ENCODE data around the gene HELZ2.

Gene HELZ2

DNA sequence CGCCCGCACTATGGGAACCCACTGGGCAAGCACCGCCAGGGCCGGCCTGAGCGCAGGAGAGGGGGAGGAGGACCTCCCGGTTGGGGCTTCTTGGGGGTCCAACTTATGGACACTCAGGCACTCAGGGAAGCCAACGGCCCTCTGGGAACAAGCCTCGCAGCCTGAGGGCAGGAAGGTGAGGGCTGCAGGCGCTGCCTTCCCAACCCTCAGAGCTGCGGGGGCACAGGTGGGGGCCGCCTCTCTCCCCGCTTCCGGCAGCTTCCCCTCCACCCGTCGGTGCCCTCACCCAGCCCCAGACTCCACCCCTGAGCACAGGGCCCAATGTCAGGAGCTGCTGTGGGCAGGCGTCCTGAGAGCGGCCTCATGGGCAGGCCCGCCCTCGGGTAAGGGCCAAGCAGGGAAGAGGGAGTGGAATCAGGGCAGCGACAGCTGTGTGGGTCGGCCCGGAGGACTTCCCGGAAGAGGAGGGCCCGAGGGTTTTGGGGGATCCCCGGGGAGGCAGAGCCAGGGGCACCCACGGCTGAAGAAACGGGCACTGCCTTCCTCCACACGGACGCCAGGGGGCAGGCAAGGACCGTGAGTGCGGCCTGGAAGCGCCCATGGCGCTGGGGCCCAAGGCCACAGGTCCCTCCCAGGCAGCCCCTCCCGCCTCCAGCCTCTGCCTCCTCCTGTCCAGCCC lies 36.4 kb downstream of the HELZ2 start:
- DNase-seq: peak; percentile 86

DNA sequence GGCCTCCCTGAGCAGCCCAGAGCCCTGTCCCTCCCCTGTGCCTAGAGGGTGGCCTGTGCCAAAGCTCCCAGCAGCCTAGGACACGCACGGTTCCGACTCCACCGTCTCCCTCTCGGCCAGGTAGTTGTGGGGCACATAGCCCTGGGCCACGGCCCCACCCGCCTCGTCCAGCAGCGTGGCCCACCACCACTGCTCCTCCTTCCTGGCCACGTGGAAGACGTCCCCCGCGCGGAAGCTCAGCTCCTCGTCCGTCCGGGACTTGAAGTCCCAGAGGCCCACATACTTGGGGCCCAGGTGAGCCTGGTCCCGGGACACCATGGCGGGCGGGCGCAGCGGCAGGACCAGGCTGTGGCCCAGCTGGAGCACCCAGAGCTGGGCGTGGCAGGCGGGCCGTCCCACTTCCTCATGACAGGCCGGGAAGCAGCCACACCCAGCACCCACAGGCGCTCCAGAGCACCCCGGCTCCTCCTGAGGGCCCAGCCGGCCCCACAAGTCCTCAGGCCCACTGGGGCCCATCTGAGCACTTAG lies 37.0 kb downstream of the HELZ2 start, which contains the start of gene PTK6:
Gene PTK6 (minus strand): TSS at position 380 of the 528 bp plus-strand sequence. CDS start 62 bp downstream, at position 318.
- peak; percentile 13 for DNase-seq

DNA sequence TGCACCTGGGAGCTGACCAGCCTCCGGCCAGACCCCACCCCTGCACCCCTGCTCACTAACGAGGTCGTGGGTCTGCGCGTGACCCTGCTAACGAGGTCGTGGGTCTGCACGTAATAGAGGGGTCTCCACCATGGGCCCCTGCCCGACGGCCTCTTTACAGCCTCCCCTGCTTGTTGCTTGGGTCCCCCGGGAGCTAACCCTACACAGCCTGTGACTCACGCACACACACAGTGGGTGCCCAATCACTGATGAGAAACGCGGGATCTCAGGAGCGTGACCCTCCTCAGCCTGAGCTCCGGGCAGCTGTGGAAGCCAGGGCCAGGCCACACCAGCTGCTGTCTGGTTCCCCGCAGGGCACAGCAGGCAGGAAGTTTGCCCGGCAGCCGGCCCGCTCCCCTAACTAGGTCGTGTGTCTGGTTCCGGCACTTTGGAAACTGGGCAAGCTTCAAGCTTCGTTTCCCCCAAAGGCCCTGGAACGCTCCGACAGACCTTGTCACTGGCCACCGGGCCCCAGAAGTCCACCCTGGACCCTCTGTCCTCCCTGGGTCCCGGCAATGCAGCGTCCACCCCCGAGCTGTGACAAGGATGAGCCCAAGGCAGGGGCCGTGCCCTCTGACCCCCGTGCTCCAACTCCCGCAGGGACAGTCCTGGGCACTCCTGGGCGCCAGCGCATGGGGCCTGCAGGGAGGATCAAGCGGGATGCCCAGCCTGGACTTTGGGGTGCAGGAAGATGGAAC lies 37.6 kb downstream of the HELZ2 start:
- no peak for DNase-seq

DNA sequence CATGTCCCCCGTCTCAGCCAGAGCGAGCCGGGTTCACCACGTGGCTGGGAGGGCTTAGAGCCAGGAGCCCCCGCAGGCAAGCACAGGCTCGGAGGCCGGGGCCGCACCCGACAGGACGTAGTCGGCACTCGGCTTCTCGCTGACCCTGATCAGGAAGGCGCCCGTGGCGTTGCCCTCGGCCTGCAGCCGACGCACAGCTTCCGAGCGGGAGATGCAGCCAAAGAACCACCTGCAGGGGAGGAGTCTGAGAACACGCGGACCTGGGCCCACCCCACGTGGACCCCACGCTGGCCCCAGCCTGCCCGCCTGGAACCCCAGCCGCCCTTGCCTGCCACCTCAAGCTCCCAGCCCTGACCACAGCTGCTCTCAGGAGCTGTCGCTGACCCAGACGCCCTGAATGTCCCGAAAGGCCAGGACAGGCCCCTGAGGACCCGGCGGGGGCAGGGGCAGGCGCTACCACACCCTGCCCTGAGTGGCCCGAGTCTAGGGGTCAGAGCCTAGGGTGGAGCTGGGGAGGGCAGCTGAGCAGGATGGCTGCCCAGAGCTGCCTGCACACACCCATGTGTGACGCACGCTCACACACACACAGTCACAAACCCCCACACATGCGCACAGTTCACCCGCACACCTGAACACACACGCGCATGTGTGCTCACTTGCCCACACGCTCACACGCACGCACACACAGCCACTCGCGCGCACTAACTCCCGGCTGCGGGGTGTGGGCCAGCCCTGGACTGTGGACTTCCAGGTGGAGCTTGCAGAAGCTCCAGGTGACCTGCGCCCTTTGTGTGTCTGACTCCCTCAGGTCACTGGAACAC lies 39.0 kb downstream of the HELZ2 start:
- DNase-seq: no peak

GRCh38 chr20:63534427-63534830 lies 39.6 kb downstream of the HELZ2 start:
- DNase-seq: no peak

DNA sequence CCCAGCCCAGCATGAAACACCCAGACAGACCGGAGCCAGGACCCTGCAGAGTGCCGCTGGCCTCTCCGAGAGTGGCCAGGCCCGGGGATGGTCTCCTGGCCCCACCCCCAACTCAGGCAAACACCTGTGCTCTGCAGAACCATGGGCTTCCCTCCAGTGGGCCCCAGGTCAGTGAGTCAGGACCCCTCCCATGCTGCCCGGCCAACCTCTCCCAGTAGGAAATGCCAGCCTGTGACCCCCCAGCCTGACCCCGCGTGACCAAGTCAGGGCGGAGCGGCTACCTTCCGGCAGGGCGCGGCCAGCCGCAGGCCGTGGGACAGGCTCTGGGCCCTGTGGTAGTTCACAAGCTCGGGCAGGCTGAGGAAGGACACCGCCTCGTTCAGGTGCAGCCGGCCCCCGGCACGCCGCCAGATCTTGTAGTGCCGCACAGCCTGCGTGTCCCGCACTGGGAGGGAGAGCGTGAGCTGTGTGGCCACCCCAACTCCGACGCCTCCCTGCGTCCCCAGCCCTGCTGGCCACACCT lies 40.1 kb downstream of the HELZ2 start:
- DNase-seq: no peak

DNA sequence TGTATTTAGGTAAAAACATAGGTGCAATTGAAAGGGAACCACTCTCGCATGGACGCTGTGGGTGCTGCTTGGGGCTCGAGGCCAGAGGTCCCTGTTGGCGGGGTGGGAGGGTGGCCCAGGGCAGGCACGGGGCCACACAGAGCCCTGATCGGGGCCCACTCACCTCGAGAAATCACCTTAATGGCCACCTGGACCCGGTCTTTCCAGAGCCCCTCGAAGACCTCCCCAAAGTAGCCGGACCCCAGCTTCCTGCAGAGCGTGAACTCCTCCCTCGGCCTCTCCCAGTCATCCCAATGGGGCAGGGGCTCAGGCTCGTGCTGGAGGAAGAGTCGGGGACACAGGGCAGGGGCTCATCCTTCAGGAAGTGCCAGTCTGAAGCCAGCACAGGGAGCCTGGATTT lies 40.7 kb downstream of the HELZ2 start:
- DNase-seq: no peak

GRCh38 chr20:63532449-63532971 lies 41.5 kb downstream of the HELZ2 start:
- DNase-seq: no peak

DNA sequence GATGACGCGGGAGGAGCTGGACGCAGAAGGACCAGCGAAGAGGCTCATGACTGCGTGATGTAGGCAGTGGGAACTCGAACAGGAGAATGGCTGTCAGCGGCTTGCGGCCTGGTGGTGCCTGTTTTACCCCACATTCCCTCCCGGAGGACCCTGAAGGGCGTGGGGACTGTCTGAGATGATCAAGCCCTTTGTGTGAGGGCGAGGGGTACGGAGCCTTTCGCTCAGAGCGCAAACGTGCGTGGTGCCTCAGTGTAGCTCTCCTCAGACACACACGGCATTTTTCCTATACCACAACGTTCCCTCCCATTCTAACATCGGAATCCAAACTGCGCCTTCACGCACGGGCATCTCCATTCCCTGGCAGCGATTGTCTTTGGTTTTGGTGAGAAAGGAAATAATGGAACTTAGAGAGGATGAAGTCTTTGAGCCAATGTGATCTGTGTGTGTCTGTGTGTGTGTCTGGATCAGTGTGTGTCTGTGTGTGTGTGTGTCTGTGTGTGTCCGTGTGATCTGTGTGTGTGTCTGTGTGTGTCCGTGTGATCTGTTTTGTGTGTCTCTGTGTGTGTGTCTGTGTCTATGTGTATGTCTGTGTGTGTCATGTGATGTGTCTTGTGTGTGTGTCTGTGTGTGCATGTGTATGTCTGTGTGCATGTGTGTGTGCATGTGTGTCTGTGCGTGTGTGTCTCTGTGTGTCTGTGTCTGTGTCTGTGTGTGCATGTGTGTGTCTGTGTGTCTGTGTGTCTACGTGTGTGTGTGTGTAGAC lies 42.2 kb downstream of the HELZ2 start:
- no peak for DNase-seq

GRCh38 chr20:63530788-63531160 lies 43.3 kb downstream of the HELZ2 start:
- no peak for DNase-seq

DNA sequence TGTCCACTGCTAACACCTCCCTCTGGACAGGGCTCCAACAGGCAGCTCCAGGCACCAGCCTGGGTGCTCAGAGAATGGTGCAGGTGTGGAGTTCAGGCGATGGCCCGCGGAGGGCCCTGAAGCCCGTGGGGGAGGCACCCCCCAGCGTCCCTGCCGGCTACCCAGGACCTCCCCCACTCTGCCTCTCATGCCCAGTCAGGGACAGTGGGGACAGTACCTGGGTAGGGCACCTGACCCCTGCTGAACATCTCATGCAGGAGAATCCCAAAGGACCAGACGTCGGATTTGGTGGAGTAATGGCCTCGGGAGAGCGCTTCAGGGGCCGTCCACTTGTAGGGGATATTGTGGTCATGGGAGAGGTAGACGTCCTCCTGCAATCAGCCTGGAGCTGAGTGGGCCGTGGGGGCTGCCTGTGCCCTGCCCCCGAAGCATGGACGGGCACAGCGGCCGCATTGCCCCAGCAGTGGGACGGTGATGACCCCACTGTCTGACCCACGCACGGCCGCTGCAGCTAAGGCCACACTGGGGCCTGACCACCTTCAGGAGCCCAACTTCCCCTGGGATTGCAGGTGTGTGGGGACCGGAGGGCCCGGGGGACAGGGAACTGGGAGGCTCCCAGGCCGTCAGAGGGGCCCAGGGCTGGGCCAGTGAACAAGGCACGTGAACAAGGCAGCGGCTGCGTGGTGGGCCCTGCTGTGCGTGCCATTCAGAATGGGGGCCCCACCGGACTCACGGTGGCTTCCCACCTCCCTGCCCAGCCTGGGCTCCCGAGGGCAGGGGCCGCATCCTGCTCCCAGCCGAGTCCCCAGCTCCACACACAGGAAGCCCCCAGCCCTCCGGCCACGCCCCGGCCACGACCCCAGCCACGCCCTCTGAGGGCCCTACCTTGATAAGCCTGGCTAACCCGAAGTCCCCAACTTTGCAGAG lies 43.9 kb downstream of the HELZ2 start:
- no peak for DNase-seq

DNA sequence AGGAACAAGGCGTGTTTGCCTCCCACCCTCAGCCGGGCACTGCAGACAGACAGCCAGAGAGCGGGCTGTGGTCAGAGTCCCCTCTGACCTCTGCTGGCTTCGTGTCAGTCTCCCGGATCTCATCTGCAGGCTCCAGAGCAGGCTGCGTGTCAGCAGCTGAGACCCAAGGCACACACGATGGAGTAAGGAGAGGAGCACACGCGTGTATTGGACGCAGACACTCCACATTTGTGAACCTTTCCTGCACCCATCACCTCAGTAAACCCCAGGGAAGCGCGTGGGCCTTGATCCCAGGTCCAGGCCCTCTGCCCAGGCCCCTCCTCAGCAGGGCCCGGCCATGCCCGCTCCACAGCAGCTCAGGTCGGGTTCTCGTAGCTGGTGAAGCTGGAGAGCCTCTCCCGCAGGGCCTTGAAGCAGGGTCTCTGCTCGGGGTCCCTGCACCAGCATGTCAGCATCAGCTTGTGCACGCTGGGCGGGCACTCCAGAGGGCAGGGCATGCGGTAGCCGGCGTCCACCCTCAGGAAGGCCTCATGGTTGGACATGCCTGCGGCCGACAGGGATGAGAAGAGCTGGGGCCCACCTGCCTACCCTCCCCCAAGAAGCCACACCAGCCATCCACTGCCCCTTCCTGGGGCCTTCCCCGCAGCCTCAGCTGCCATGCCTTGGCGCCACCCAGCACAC lies 44.7 kb downstream of the HELZ2 start:
- no peak for DNase-seq

DNA sequence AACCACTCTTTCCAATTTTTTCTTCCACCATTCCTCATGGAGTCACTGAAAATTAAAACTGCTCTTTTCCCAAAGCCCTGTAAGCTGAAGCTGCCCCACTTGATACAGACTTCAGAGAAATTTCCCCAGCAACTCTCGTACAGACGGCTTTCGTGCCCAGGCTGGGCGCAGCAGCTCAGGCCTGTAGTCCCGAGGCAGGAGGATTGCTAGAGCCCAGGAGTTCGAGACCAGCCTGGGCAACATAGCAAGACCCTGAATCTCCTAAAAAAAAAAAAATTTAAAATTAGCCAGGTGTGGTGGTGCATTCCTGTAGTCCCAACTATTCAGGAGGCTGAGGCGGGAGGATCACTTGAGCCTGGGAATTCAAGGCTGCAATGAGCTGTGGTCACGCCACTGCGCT lies 46.9 kb downstream of the HELZ2 start:
- no peak for DNase-seq

- no peak for DNase-seq
Measured at GRCh38 chr20:63525971-63526370, 48.1 kb downstream of the HELZ2 start.

DNA sequence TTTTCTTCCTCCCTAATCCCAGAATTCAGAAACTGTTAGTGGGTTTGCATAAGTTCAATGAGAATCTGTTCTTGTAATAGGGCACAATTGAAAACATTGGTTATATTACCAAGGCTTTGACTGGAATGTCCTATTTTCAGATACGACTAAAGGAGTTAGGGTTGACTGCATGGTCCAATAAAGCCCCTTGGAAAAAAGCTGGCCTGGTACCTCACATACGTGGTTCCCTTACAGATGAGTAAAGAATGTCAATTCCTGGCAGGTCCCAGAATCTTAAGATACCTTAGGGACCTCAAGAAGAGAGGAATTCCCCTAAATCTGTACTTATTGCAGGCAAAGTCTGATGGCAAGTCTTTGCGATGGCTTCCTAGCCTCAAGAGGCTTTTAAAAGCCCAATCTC lies 48.9 kb downstream of the HELZ2 start:
- no peak for DNase-seq
